Subcutaneous adipose tissue (tissue), 4 donors: ENCODE results near the gene UVRAG. TPM values are rescaled to one million over a fixed set of nuclear protein-coding genes. Genes with fewer than 3 reads are reported as not detected.

ENCODE experiments used
- total RNA-seq, 4 donors: library from RNA; depleted of rRNA; stranded (reverse); fragments of >200 nt; gene quantifications; one replicate each; pipeline ENCODE4 v1.1.0, GENCODE V29; 2016
- TF ChIP-seq, protein P1 (sequence below): fragments of 450-650 bp; IDR thresholded peaks from one replicate; pipeline ENCODE4 v1.5.1; 2016; ENCODE audit warnings: low read depth, mild to moderate bottlenecking, control low read depth, antibody characterized with exemption, moderate library complexity

Gene UVRAG
- total RNA-seq, 4 donors from 2014 or later = 59.7 to 108 (median 93.7) TPM

DNA sequence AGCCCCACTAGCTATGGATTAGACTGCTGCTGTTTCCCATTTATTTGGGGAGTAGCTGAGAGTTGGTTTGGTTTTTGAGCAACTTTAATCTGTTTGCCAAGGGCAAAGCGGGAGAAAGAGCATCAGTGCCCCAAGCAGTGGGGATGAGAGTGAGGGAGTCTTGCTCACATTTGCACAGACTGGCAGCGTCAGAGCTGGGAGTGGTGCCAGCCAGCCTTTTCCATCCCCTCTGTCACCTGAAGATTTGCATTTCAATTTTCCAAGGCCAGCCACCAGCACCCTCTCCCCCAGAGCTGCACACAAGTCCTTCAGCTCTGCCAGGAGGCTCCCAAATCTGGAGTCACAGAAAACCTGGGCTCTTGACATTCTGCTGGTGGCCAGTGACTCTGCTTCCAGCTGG lies 21.0 kb upstream of the UVRAG start:
- TF ChIP-seq, protein P1, sequence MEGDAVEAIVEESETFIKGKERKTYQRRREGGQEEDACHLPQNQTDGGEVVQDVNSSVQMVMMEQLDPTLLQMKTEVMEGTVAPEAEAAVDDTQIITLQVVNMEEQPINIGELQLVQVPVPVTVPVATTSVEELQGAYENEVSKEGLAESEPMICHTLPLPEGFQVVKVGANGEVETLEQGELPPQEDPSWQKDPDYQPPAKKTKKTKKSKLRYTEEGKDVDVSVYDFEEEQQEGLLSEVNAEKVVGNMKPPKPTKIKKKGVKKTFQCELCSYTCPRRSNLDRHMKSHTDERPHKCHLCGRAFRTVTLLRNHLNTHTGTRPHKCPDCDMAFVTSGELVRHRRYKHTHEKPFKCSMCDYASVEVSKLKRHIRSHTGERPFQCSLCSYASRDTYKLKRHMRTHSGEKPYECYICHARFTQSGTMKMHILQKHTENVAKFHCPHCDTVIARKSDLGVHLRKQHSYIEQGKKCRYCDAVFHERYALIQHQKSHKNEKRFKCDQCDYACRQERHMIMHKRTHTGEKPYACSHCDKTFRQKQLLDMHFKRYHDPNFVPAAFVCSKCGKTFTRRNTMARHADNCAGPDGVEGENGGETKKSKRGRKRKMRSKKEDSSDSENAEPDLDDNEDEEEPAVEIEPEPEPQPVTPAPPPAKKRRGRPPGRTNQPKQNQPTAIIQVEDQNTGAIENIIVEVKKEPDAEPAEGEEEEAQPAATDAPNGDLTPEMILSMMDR = no peak

DNA sequence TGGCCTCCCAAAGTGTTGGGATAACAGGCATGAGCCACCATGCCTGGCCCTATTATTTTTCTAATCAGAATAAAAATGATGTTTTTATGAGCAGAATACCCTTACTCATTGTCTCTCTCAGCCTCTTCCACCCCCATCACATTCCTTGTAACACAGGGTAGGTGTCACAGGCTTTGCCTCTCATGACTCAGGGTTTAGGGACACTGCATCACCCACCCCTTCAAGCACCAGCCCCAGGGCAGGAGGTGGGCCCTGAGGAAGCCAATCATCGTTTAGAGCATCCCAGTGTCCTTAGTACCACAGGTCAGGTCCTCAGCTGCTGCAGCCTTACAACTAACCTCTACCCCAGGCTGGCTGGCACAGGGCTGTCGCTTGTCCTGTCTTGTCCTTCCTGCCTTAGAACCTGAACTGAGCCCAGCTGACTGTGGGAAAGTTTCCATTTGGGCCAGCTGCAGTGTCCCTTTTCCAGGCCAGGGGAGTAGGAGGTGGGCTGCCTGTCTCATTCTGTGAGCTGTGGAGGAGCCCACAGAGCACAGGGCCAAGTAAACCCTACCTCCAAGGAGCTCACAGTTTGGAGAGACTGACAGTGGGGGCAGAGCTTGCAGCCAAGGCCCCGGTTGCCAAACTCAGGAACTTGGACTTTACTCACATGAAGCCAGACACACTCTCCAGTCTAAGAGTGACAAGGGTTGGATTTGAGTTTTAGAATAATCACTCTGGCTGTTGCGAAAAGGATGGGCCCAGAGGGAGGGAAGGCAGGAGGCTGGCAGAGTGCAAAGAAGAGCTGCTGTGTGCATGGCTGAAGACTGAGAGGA lies 19.5 kb upstream of the UVRAG start:
- TF ChIP-seq, protein P1 = no peak

DNA sequence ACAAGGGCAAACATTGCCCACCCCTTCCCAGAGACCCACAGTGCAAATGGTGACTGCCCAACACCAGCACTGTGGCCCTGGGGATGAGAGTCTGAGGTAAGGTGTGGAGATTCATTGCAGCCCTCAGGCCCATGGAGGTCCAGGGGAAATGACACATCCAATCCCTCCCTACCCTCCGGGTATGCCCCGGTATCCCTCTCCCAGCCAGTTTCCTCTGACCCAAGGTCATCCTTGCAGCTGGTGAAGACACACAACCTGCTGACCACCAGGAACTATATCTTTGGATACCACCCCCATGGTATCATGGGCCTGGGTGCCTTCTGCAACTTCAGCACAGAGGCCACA lies 18.9 kb upstream of the UVRAG start:
- TF ChIP-seq, protein P1 = no peak

DNA sequence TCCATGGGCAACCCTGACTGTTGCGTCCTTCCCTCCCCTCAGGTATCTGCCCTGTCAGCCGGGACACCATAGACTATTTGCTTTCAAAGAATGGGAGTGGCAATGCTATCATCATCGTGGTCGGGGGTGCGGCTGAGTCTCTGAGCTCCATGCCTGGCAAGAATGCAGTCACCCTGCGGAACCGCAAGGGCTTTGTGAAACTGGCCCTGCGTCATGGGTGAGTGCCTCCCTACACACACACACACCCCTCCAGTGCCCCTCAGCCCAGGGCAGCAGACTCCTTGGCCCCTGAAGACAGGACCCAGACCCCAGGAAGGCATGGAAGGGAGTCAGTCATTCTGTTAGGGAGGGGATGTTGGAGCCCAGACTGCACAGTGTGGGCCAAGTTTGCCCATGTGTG lies 17.9 kb upstream of the UVRAG start:
- TF ChIP-seq, protein P1 = no peak

DNA sequence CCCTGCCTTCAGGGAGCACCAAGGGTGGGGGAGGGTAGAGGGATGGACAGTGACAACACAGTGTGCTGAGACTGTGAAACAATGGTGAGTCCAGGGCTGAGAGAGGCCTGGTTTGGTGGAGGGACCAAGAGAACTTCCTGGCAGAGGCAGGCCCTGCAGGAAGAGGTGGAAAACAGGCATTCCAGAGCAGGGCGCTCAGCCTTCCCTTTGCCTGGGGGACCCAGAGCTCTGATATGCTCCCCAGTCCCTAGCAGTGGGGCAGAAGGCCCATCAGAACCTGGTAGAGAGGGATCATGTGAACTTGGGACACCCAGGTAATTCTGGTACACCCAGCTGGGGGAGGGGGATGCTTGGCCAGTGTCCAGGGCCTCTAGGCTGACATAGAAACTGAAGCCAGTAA lies 17.2 kb upstream of the UVRAG start:
- TF ChIP-seq, protein P1 = no peak

DNA sequence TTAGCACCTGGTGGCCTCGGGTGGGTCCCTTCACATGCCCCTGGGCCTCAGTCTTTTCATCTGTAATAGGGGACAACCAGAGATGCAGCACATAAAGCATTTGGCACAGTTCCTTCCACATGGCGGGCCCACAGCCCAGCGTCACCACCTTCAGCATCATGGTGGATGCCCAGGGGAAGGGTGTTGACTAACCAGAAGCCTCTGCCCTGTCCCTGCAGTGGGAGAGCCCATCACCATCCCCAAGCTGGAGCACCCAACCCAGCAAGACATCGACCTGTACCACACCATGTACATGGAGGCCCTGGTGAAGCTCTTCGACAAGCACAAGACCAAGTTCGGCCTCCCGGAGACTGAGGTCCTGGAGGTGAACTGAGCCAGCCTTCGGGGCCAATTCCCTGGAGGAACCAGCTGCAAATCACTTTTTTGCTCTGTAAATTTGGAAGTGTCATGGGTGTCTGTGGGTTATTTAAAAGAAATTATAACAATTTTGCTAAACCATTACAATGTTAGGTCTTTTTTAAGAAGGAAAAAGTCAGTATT lies 14.8 kb upstream of the UVRAG start:
- TF ChIP-seq, protein P1 = no peak

DNA sequence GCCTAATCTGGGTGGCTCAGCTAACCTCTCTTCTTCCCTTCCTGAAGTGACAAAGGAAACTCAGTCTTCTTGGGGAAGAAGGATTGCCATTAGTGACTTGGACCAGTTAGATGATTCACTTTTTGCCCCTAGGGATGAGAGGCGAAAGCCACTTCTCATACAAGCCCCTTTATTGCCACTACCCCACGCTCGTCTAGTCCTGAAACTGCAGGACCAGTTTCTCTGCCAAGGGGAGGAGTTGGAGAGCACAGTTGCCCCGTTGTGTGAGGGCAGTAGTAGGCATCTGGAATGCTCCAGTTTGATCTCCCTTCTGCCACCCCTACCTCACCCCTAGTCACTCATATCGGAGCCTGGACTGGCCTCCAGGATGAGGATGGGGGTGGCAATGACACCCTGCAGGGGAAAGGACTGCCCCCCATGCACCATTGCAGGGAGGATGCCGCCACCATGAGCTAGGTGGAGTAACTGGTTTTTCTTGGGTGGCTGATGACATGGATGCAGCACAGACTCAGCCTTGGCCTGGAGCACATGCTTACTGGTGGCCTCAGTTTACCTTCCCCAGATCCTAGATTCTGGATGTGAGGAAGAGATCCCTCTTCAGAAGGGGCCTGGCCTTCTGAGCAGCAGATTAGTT lies 14.2 kb upstream of the UVRAG start:
- TF ChIP-seq, protein P1 = no peak
